Kidney epithelial cell (primary cell): ENCODE measurements around the gene KCTD1. TPM values are rescaled to one million over a fixed set of nuclear protein-coding genes. Genes with fewer than 3 reads are reported as not detected.
"Not testable (repeated sequence)": the region's sequence is repeated elsewhere in the genome, so short reads cannot be mapped to it uniquely, and the experiment has no call there.

Experiments
- DNase-seq: peaks from one replicate; pipeline ENCODE4 v3.0.0-alpha.2; 2010; ENCODE audit warnings: low read depth
- H3K27me3 ChIP-seq: 2 replicates; pipeline ENCODE4 v1.6.0; 2011; ENCODE audit warnings: low read length; ENCODE audit not compliant: control insufficient read depth, insufficient read depth
- H3K36me3 ChIP-seq: 2 replicates; pipeline ENCODE4 v1.5.1; 2011; ENCODE audit warnings: low read length; ENCODE audit not compliant: control insufficient read depth, insufficient read depth
- H3K4me3 ChIP-seq: 2 replicates; pipeline ENCODE4 v1.5.1; 2011; ENCODE audit warnings: low read depth, mild to moderate bottlenecking, control low read depth, low read length
- CTCF ChIP-seq: IDR thresholded peaks from 2 replicates; pipeline ENCODE4 v1.5.1; 2011; ENCODE audit warnings: mild to moderate bottlenecking, moderate library complexity, low read length, control low read depth, inconsistent platforms; ENCODE audit not compliant: insufficient read depth, poor library complexity, severe bottlenecking
- total RNA-seq: library from RNA; depleted of rRNA; stranded (reverse); fragments of >200 nt; gene quantifications from 2 replicates; pipeline ENCODE4 v1.2.3, GENCODE V29; 2015

Gene KCTD1
- total RNA-seq, 1 donor from 2014 or later, result 30.5 TPM

GRCh38 chr18:26438980-26439379 lies 109.4 kb downstream of the KCTD1 start:
- no peak overlapping the region for H3K4me3 ChIP-seq
- no peak for TF ChIP-seq CTCF
- DNase-seq, result no peak
- H3K27me3 ChIP-seq, result no peaks in the 10 kb centered on the region
- no peaks in the 10 kb centered on the region for H3K36me3 ChIP-seq

GRCh38 chr18:26437634-26438033 lies 110.7 kb downstream of the KCTD1 start:
- not testable (repeated sequence) for H3K27me3 ChIP-seq, DNase-seq, H3K36me3 ChIP-seq, H3K4me3 ChIP-seq

GRCh38 chr18:26436176-26437051 lies 111.9 kb downstream of the KCTD1 start:
- Histone ChIP-seq H3K4me3 (no peak overlapping the region), H3K36me3 (no peaks in the 10 kb centered on the region), H3K27me3 (no peaks in the 10 kb centered on the region)
- peak; percentile 84 for DNase-seq
- TF ChIP-seq CTCF, result no peak

GRCh38 chr18:26435415-26436095 lies 112.8 kb downstream of the KCTD1 start:
- H3K4me3 ChIP-seq, result no peak overlapping the region
- no peaks in the 10 kb centered on the region for H3K36me3 ChIP-seq
- no peak for DNase-seq
- TF ChIP-seq CTCF, result no peak
- no peaks in the 10 kb centered on the region for H3K27me3 ChIP-seq

- no peaks in the 10 kb centered on the region for H3K27me3 ChIP-seq
- H3K4me3 ChIP-seq, result no peak overlapping the region
- no peak for DNase-seq
- TF ChIP-seq CTCF, result no peak
- H3K36me3 ChIP-seq, result no peaks in the 10 kb centered on the region
These were observed 113.5 kb downstream of the KCTD1 start for GRCh38 chr18:26434887-26435286.

- Histone ChIP-seq H3K27me3 (no peaks in the 10 kb centered on the region), H3K36me3 (no peaks in the 10 kb centered on the region), H3K4me3 (no peak overlapping the region)
- no peak for DNase-seq
- no peak for TF ChIP-seq CTCF
These were observed 115.5 kb downstream of the KCTD1 start for GRCh38 chr18:26432651-26433424.
